Esophagus (tissue), 2 donors: ENCODE measurements around the gene ADARB2. TPM values are rescaled to one million over a fixed set of nuclear protein-coding genes. Genes with fewer than 3 reads are reported as not detected.
"Not testable (repeated sequence)": the region's sequence is repeated elsewhere in the genome, so short reads cannot be mapped to it uniquely, and the experiment has no call there.

Experiments
- H3K27ac ChIP-seq, 2 donors: one replicate each; pipeline ENCODE4 v1.5.1; 2013; ENCODE audit warnings: low read depth in 2 of 2, mild to moderate bottlenecking in 2 of 2, inconsistent platforms in 1 of 2, low read length in 1 of 2, moderate library complexity in 1 of 2
- H3K27me3 ChIP-seq, 2 donors: one replicate each; pipeline ENCODE4 v1.6.1; 2013; ENCODE audit warnings: low read length in 2 of 2, control low read depth in 1 of 2, mild to moderate bottlenecking in 1 of 2; ENCODE audit not compliant: insufficient read depth in 2 of 2, control insufficient read depth in 1 of 2
- H3K36me3 ChIP-seq, 2 donors: one replicate each; pipeline ENCODE4 v1.6.1; 2013; ENCODE audit warnings: low read length in 1 of 2; ENCODE audit not compliant: control insufficient read depth in 2 of 2, insufficient read depth in 2 of 2
- H3K4me1 ChIP-seq, 2 donors: one replicate each; pipeline ENCODE4 v1.6.1; 2013; ENCODE audit warnings: low read length in 1 of 2; ENCODE audit not compliant: control insufficient read depth in 2 of 2, insufficient read depth in 2 of 2
- H3K4me3 ChIP-seq, 2 donors: one replicate each; pipeline ENCODE4 v1.5.1; 2013; ENCODE audit warnings: low read length in 2 of 2, mild to moderate bottlenecking in 2 of 2, low read depth in 1 of 2, moderate library complexity in 1 of 2
- H3K9me3 ChIP-seq, 2 donors: one replicate each; pipeline ENCODE4 v1.6.1; 2013; ENCODE audit warnings: mild to moderate bottlenecking in 2 of 2, low read depth in 1 of 2, low read length in 1 of 2, moderate library complexity in 1 of 2; ENCODE audit not compliant: control insufficient read depth in 2 of 2, insufficient read depth in 1 of 2
- WGBS, 2 donors: extraction: QIAGEN DNeasy Blood & Tissue Kit; methylation state at CpG; one replicate each; pipeline ENCODE4 v1.1.7; 2013; 5-methylcytosine and 5-hydroxymethylcytosine counted together
- polyA plus RNA-seq, 2 donors: library from polyadenylated mRNA; stranded (reverse); fragments of 200-250 nt; gene quantifications; one replicate each; pipeline ENCODE4 v1.2.3, GENCODE V29; 2013
- donor health status: healthy with polysubstance abuse.
- donor health status: Bipolar disorder and iron deficiency.

The ADARB2 gene
- polyA plus RNA-seq, 2 donors, result 0.33 to 0.65 TPM

- peaks cover 0 to 11% of the 10 kb centered on the region in 2 donors for H3K4me1 ChIP-seq
- H3K27ac ChIP-seq, H3K36me3 ChIP-seq, H3K27me3 ChIP-seq, H3K4me3 ChIP-seq, H3K9me3 ChIP-seq: not testable (repeated sequence)
- WGBS, 2 donors, result 69 to 77% methylated on average over 15 of the region's 15 CpGs
Observed at GRCh38 chr10:1398116-1398515, 339.2 kb downstream of the ADARB2 start.

GRCh38 chr10:1396297-1396635 lies 341.1 kb downstream of the ADARB2 start:
- Histone ChIP-seq H3K9me3 (no peaks in the 10 kb centered on the region), H3K4me1 (peaks cover 0 to 11% of the 10 kb centered on the region in 2 donors), H3K27ac (no peak overlapping the region), H3K4me3 (no peak overlapping the region), H3K36me3 (no peaks in the 10 kb centered on the region), H3K27me3 (no peaks in the 10 kb centered on the region)
- WGBS, 2 donors, result 89 to 91% methylated on average over 20 of the region's 20 CpGs

DNA sequence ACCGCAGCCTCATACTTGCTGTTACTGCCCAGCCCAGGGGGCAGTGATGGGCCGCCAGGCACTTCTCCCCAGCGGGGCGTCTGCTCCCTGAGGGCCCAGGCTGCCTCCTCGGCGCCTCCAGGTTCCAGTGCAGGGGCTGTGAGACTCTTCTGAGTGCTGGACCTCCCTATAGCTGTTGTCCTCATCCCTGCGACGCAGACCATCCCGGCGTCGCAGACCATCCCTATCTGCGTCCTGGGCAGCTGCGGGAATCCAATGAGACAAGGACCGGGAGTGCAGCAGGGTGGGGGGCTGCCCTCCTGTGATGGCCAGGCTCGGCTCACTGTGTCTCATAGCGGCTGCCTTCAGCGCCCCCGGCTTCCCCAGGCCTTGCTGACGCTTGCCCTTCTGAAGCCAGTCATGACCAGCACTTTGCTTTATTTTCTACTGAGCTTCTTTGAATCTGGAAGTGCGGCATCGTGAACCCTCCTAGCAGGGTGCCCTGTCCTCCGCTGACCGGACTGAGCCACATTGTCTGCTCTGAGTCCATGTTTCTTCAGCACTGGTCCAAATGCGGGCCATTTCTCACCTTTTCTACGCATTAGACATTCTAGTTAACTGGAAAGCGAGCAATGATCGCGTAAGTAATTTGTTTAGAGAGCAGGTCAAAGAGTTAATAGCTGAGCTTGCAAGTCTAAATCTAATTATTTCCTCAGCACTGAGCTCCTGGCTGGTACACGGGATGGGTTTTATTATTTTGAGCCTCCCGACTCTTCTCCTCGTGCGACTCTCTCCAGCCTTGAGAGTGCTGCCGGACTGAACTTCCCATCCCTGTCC lies 341.6 kb downstream of the ADARB2 start:
- H3K27ac ChIP-seq, result no peak overlapping the region
- peaks cover 0 to 7% of the 10 kb centered on the region in 2 donors for H3K4me1 ChIP-seq
- no peaks in the 10 kb centered on the region for H3K36me3 ChIP-seq
- H3K4me3 ChIP-seq, result no peak overlapping the region
- H3K27me3 ChIP-seq, result no peaks in the 10 kb centered on the region
- WGBS, 2 donors, result 89 to 94% methylated on average over 33 of the region's 33 CpGs
- no peaks in the 10 kb centered on the region for H3K9me3 ChIP-seq

DNA sequence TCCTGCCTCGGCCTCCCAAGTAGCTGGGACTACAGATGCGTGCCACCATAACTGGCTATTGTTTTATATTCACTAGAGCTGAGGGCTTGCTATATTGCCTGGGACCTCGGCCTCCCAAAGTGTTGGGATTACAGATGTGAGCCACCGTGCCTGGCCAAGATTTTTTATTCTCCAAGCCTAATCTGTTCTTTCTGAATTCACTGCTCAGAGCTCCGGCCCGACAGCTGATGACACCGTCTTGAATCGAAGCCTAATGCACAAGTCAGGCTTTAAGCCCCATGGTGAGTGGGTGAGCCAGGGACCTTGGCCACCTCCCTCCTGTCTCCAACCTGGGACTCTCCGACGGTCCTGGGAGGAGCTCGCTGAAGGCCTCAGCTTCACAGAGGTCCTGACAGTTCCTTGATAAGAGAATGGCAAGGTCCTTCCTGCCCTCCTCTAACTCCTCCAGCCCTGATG lies 342.3 kb downstream of the ADARB2 start:
- H3K27ac ChIP-seq, result no peak overlapping the region
- H3K9me3 ChIP-seq, result no peaks in the 10 kb centered on the region
- H3K4me1 ChIP-seq, result peaks cover 0 to 3% of the 10 kb centered on the region in 2 donors
- no peaks in the 10 kb centered on the region for H3K36me3 ChIP-seq
- 86 to 87% methylated on average over 11 of the region's 11 CpGs for WGBS, 2 donors
- H3K4me3 ChIP-seq, result no peak overlapping the region
- H3K27me3 ChIP-seq, result no peaks in the 10 kb centered on the region

DNA sequence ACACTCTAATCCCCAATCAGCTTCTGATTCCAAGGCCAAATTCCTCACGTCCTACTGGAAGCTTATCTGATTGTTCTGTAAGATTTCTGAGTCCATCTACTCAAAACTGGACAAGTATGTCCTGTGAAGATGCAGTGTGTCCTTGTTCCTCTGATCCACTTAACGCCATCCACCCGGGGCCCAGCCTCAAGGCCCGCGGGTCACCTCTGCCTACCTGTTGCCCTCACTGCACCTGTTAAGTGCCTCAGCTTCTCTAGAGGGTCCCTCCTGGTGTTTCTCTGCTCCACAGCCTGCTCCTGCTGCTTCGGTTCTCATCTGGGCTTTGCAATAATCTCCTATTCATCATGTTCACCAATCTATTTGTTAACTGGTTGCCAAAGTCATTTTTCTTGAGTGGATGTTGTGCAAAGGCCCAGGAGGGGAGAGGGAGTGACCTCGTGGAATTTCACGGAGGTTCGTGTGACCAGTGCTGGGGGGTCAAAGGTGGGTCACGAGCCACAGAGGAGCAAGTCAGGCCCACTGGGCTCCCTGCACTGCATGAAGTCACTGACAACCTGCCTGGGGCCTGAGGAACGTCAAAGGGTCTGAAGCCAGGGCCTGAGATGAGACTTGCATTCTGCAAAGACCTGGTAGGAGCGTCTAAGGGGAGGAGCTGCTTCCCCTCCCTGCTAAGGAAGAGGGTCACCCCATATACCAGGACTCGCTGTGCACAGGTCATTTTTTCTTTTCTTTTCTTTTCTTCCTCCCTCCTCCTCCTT lies 343.0 kb downstream of the ADARB2 start:
- H3K36me3 ChIP-seq, result no peaks in the 10 kb centered on the region
- WGBS, 2 donors, result 76 to 80% methylated on average over 13 of the region's 13 CpGs

GRCh38 chr10:1393481-1393880 lies 343.8 kb downstream of the ADARB2 start:
- no peaks in the 10 kb centered on the region for H3K9me3 ChIP-seq
- no peak overlapping the region for H3K4me3 ChIP-seq
- no peaks in the 10 kb centered on the region for H3K4me1 ChIP-seq
- H3K36me3 ChIP-seq, result no peaks in the 10 kb centered on the region
- 94 to 97% methylated on average over 8 of the region's 8 CpGs for WGBS, 2 donors
- no peak overlapping the region for H3K27ac ChIP-seq
- H3K27me3 ChIP-seq, result no peaks in the 10 kb centered on the region

More for the DNA sequence above, 343.0 kb downstream of the ADARB2 start:
- no peaks in the 10 kb centered on the region for H3K9me3 ChIP-seq
- no peak overlapping the region for H3K4me3 ChIP-seq
- H3K27me3 ChIP-seq, result no peaks in the 10 kb centered on the region
- H3K4me1 ChIP-seq, result no peaks in the 10 kb centered on the region
- H3K27ac ChIP-seq, result no peak overlapping the region

GRCh38 chr10:1392127-1392526 lies 345.2 kb downstream of the ADARB2 start:
- no peaks in the 10 kb centered on the region for H3K36me3 ChIP-seq
- 48 to 71% methylated on average over 4 of the region's 4 CpGs for WGBS, 2 donors
- no peaks in the 10 kb centered on the region for H3K27me3 ChIP-seq
- H3K27ac ChIP-seq, result no peak overlapping the region
- H3K4me3 ChIP-seq, result no peak overlapping the region
- H3K4me1 ChIP-seq, result no peaks in the 10 kb centered on the region
- no peaks in the 10 kb centered on the region for H3K9me3 ChIP-seq

GRCh38 chr10:1390200-1390599 lies 347.1 kb downstream of the ADARB2 start:
- Histone ChIP-seq H3K27me3 (no peaks in the 10 kb centered on the region), H3K4me3 (no peak overlapping the region), H3K36me3 (no peaks in the 10 kb centered on the region), H3K4me1 (no peaks in the 10 kb centered on the region), H3K27ac (no peak overlapping the region), H3K9me3 (no peaks in the 10 kb centered on the region)
- 84% methylated on average over 3 of the region's 3 CpGs for WGBS, 2 donors

- H3K36me3 ChIP-seq, result no peaks in the 10 kb centered on the region
Observed at GRCh38 chr10:1384026-1384425, 353.3 kb downstream of the ADARB2 start.

More at GRCh38 chr10:1384026-1384425, 353.3 kb downstream of the ADARB2 start:
- WGBS, 2 donors, result 58 to 68% methylated on average over 5 of the region's 5 CpGs
- Histone ChIP-seq H3K4me1 (no peaks in the 10 kb centered on the region), H3K27ac (no peak overlapping the region), H3K9me3 (no peaks in the 10 kb centered on the region), H3K4me3 (no peak overlapping the region), H3K27me3 (no peaks in the 10 kb centered on the region)
